ENCODE measurements around the gene GPS2. TPM values are rescaled to one million over a fixed set of nuclear protein-coding genes. Genes with fewer than 3 reads are reported as not detected.

Gene GPS2
- total RNA-seq, 4 donors from 2014 or later = 52.7 to 89.2 (median 75.6) TPM

- no peak for TF ChIP-seq CTCF (IDR thresholded peaks at IDR 0.05; ENCODE audit: low read depth)
Observed at GRCh38 chr17:7327501-7327900, 12.3 kb upstream of the GPS2 start.

GRCh38 chr17:7327056-7327455 lies 11.9 kb upstream of the GPS2 start:
- no peak for TF ChIP-seq CTCF (IDR thresholded peaks at IDR 0.05; ENCODE audit: low read depth)

- no peak for TF ChIP-seq CTCF (IDR thresholded peaks at IDR 0.05; ENCODE audit: low read depth)
Observed at GRCh38 chr17:7326186-7326585, 11.0 kb upstream of the GPS2 start.

- no peak for TF ChIP-seq CTCF (IDR thresholded peaks at IDR 0.05; ENCODE audit: low read depth)
Observed at GRCh38 chr17:7325031-7325528, 9.9 kb upstream of the GPS2 start.

GRCh38 chr17:7324438-7324779 lies 9.2 kb upstream of the GPS2 start:
- TF ChIP-seq CTCF (IDR thresholded peaks at IDR 0.05; ENCODE audit: low read depth) = no peak

- TF ChIP-seq CTCF (IDR thresholded peaks at IDR 0.05; ENCODE audit: low read depth) = no peak
Observed at GRCh38 chr17:7323731-7324437, 8.7 kb upstream of the GPS2 start.

GRCh38 chr17:7322520-7323194 lies 7.5 kb upstream of the GPS2 start:
- TF ChIP-seq CTCF (IDR thresholded peaks at IDR 0.05; ENCODE audit: low read depth) = no peak
